Lower leg skin (tissue), 4 donors: ENCODE results near the gene CC2D2B. TPM values are rescaled to one million over a fixed set of nuclear protein-coding genes. Genes with fewer than 3 reads are reported as not detected.
"Not testable (repeated sequence)": the region's sequence is repeated elsewhere in the genome, so short reads cannot be mapped to it uniquely, and the experiment has no call there.

ENCODE experiments used
- DNase-seq, 2 donors: peaks; one replicate each; pipeline ENCODE4 v3.0.0-alpha.2; 2019; ENCODE audit warnings: low spot score in 2 of 2
- H3K4me3 ChIP-seq: fragments of 200-600 bp; sonication (generic); 2 replicates; pipeline ENCODE4 v1.5.1; 2017; ENCODE audit warnings: mild to moderate bottlenecking, low read depth; ENCODE audit not compliant: poor library complexity, severe bottlenecking
- POLR2A ChIP-seq, 2 donors: fragments of 450-650 bp; IDR thresholded peaks; one replicate each; pipeline ENCODE4 v1.6.1; 2016 to 2017; ENCODE audit warnings: antibody characterized with exemption in 2 of 2, mild to moderate bottlenecking in 1 of 2, moderate library complexity in 1 of 2
- WGBS, 2 donors: methylation state at CpG; one replicate each; pipeline ENCODE4 v1.1.5; 2018; 5-methylcytosine and 5-hydroxymethylcytosine counted together
- intact Hi-C: fragments of 100-400 bp; cut with DNase I; formaldehyde crosslinking; loops from one replicate; pipeline ENCODE4 v1.15.0; 2023; ENCODE audit warnings: low total_unique reads
- total RNA-seq, 4 donors: library from RNA; depleted of rRNA; stranded (reverse); fragments of >200 nt; gene quantifications; one replicate each; pipeline ENCODE4 v1.1.0, GENCODE V29; 2016
- TF ChIP-seq, protein P1 (sequence below), 3 donors: fragments of 450-650 bp; IDR thresholded peaks; one replicate each; pipeline ENCODE4 v1.5.1; 2016; ENCODE audit warnings: antibody characterized with exemption in 3 of 3, mild to moderate bottlenecking in 3 of 3, moderate library complexity in 2 of 3

Gene CC2D2B
- total RNA-seq, 4 donors from 2014 or later, result 0.12 to 0.94 TPM; not detected in 2

DNA sequence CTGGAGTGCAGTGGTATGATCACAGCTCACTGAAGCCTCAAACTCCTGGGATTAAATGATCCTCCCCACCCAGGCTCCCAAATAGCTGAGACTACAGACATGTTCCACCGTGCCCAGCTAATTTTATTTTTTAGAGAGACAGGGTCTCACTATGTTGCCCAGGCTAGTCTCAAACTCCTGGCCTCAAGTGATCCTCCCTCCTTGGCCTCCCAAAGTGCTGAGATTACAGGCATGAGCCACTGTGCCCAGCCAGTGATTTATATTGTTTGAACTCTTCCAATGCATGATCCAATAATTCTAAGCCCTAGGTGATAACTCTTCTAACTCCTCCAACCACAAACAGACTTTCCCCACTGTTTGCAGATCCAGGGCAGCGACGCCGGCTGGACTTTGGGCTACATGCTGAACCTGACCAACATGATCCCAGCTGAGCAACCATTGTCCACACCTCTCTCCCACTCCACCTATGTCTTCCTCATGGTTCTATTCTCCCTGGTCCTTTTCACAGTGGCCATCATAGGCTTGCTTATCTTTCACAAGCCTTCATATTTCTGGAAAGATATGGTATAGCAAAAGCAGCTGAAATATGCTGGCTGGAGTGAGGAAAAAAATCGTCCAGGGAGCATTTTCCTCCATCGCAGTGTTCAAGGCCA, 41.8 kb upstream of the CC2D2B start:
- 81 to 84% methylated on average over 6 of the region's 6 CpGs for WGBS, 2 donors
- DNase-seq, result no peak

DNA sequence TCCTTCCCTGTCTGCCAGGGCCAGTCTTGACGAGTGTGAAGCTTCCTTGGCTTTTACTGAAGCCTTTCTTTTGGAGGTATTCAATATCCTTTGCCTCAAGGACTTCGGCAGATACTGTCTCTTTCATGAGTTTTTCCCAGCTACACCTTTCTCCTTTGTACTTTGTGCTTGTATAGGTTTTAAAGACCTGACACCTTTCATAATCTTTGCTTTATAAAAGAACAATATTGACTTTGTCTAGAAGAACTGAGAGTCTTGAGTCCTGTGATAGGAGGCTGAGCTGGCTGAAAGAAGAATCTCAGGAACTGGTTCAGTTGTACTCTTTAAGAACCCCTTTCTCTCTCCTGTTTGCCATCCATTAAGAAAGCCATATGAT, 41.3 kb upstream of the CC2D2B start:
- intact Hi-C loops, result no loop called here
- TF ChIP-seq, protein P1, sequence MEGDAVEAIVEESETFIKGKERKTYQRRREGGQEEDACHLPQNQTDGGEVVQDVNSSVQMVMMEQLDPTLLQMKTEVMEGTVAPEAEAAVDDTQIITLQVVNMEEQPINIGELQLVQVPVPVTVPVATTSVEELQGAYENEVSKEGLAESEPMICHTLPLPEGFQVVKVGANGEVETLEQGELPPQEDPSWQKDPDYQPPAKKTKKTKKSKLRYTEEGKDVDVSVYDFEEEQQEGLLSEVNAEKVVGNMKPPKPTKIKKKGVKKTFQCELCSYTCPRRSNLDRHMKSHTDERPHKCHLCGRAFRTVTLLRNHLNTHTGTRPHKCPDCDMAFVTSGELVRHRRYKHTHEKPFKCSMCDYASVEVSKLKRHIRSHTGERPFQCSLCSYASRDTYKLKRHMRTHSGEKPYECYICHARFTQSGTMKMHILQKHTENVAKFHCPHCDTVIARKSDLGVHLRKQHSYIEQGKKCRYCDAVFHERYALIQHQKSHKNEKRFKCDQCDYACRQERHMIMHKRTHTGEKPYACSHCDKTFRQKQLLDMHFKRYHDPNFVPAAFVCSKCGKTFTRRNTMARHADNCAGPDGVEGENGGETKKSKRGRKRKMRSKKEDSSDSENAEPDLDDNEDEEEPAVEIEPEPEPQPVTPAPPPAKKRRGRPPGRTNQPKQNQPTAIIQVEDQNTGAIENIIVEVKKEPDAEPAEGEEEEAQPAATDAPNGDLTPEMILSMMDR (IDR thresholded peaks at IDR 0.05), result no peak
- no peak for TF ChIP-seq POLR2A (IDR thresholded peaks at IDR 0.05)
- no peak for DNase-seq
- WGBS, 2 donors, result 72 to 75% methylated on average over 2 of the region's 2 CpGs
- H3K4me3 ChIP-seq, result no peak overlapping the region

More for the DNA sequence above, 41.8 kb upstream of the CC2D2B start:
- intact Hi-C loops, result no loop called here
- no peak for TF ChIP-seq POLR2A (IDR thresholded peaks at IDR 0.05)
- TF ChIP-seq, protein P1 (IDR thresholded peaks at IDR 0.05), result no peak
- no peak overlapping the region for H3K4me3 ChIP-seq

DNA sequence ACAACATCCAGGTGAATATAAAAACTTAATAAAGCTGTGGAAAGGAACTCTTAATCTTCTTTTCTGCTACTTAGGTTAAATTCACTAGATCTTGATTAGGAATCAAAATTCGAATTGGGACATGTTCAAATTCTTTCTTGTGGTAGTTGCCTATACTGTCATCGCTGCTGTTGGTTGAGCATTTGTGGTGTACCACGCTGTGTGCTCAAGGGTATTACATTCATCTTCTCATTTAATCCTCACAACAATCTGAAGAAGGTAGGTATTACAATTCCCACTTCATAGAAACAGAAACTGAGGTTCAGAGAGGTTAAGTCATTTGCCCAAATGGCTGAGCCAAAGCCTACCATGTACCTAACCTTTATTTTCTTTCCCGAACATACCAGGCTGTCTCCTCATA, 39.9 kb upstream of the CC2D2B start:
- no peak for TF ChIP-seq POLR2A (IDR thresholded peaks at IDR 0.05)
- TF ChIP-seq, protein P1 (IDR thresholded peaks at IDR 0.05), result no peak
- no peak overlapping the region for H3K4me3 ChIP-seq
- intact Hi-C loops, result no loop called here
- DNase-seq, result no peak
- WGBS, 2 donors, result 84 to 88% methylated on average over 4 of the region's 4 CpGs

DNA sequence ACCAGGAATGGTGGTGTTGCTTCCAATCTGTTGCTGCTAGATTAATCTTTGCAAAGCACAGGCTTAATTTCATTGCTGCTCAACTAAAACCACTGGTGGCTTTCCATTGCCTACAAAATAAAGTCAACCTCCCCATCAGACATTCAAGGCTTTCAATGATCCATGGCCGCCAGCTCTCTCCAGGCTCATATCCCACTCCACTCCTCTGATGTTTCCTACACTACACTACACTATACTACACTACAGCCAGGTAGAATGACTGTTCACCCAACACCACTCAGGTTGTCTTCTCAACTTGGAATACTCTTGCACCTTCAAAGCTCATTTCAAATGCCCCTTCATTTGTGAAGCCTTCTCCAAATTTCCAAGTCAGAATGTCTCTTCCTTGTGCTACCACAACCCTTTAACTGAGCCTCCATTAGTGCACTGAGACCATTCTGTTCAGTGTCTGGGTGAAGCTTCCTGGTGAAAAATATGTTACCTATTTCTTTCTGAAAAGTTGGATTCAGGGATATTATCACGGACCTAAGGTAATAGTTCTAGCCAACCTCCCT, 35.5 kb upstream of the CC2D2B start:
- no peak for DNase-seq
- intact Hi-C loops, result no loop called here

DNA sequence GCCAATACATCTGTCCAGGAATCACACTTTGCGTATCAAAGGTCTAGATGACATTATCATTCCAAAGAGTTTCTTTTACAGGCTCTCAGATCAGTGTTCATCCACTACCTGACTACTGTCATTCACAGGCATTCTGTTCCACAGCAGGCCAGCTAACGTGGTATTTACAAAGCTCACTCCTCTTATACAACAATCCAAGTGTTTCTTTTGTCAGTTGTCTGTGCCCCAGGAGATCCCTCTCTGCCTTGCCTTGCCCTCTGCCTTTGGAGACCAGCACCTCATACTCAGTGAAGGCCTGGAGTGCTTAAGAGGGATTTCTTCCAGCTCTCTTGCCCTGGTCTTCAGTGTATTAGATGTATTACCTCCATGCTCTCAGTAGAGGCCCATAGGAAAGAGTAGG, 34.6 kb upstream of the CC2D2B start:
- intact Hi-C loops, result no loop called here
- no peak overlapping the region for H3K4me3 ChIP-seq
- no peak for TF ChIP-seq POLR2A (IDR thresholded peaks at IDR 0.05)
- TF ChIP-seq, protein P1 (IDR thresholded peaks at IDR 0.05), result no peak
- no peak for DNase-seq
- 94 to 98% methylated on average over 2 of the region's 2 CpGs for WGBS, 2 donors

More for the DNA sequence above, 35.5 kb upstream of the CC2D2B start:
- WGBS, 2 donors, result 2 to 93% methylated on average over 2 of the region's 2 CpGs
- TF ChIP-seq, protein P1 (IDR thresholded peaks at IDR 0.05), result no peak
- H3K4me3 ChIP-seq, result no peak overlapping the region

DNA sequence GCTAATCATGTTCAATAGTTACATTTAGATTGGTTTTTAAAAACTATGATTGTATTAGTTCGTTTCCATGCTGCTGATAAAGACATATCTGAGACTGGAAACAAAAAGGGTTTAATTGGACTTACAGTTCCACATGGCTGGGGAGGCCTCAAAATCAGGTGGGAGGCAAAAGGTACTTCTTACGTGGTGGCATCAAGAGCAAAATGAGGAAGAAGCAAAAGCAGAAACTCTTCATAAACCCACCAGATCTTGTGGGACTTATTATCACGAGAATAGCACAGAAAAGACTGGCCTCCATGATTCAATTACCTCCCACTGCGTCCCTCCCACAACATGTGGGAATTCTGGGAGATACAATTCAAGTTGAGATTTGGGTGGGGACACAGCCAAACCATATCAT, 34.1 kb upstream of the CC2D2B start:
- TF ChIP-seq POLR2A (IDR thresholded peaks at IDR 0.05), result no peak
- TF ChIP-seq, protein P1 (IDR thresholded peaks at IDR 0.05), result no peak
- no peak for DNase-seq
- H3K4me3 ChIP-seq, result no peak overlapping the region
- intact Hi-C loops, result no loop called here
- WGBS, 2 donors, result 94% methylated on average over 4 of the region's 4 CpGs

DNA sequence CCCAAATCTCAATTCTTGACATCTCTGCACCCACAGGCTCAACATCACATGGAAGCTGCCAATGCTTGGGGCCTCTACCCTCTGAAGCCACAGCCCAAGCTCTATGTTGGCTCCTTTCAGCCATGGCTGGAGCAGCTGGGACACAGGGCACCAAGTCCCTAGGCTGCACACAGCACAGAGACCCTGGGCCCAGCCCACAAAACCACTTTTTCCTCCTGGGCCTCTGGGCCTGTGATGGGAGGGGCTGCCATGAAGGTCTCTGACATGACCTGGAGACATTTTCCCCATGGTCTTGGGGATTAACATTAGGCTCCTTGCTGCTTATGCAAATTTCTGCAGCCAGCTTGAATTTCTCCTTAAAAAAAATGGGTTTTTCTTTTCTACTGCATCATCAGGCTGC, 33.0 kb upstream of the CC2D2B start:
- intact Hi-C loops, H3K4me3 ChIP-seq, DNase-seq: not testable (repeated sequence)
